SK-N-SH treated with all-trans-retinoic acid at 6 μM for 48 hours (cell line): ENCODE results near the gene DOCK2.

Source experiments
- ATAC-seq: fragments of 200-7000 bp; cut with Tn5 transposase; 3 replicates; pipeline ENCODE4 v1.9.1; 2020; ENCODE audit warnings: mild to moderate bottlenecking, moderate library complexity
- BACH2 ChIP-seq: fragments of 250-450 bp; sonication (Bioruptor Pico); IDR thresholded peaks from 2 replicates; pipeline ENCODE4 v1.9.0; 2021; ENCODE audit warnings: mild to moderate bottlenecking, borderline replicate concordance
- CSDC2 ChIP-seq: fragments of 250-450 bp; sonication (Bioruptor Pico); IDR thresholded peaks from 2 replicates; pipeline ENCODE4 v1.5.0; 2020; ENCODE audit warnings: mild to moderate bottlenecking, moderate library complexity
- ESRRG ChIP-seq: fragments of 250-450 bp; sonication (Bioruptor Pico); IDR thresholded peaks from 2 replicates; pipeline ENCODE4 v1.6.1; 2021; ENCODE audit warnings: mild to moderate bottlenecking
- GLIS3 ChIP-seq: fragments of 250-450 bp; sonication (Bioruptor Pico); IDR thresholded peaks from 2 replicates; pipeline ENCODE4 v1.5.0; 2020; ENCODE audit warnings: mild to moderate bottlenecking, moderate library complexity
- ISL1 ChIP-seq: fragments of 250-450 bp; sonication (Bioruptor Pico); IDR thresholded peaks from 2 replicates; pipeline ENCODE4 v2.1.2; 2022; ENCODE audit warnings: mild to moderate bottlenecking, moderate library complexity
- OSR1 ChIP-seq: fragments of 250-450 bp; sonication (Bioruptor Pico); IDR thresholded peaks from 2 replicates; pipeline ENCODE4 v1.8.0; 2022; ENCODE audit warnings: moderate library complexity, mild to moderate bottlenecking, inconsistent platforms
- PPARA ChIP-seq: fragments of 250-450 bp; sonication (Bioruptor Pico); IDR thresholded peaks from 2 replicates; pipeline ENCODE4 v1.5.0; 2020; ENCODE audit warnings: mild to moderate bottlenecking, borderline replicate concordance
- RARB ChIP-seq: fragments of 250-450 bp; sonication (Bioruptor Pico); IDR thresholded peaks from 2 replicates; pipeline ENCODE4 v1.8.0; 2021; ENCODE audit warnings: mild to moderate bottlenecking, moderate library complexity
- SNAI2 ChIP-seq: fragments of 250-450 bp; sonication (Bioruptor Pico); IDR thresholded peaks from 2 replicates; pipeline ENCODE4 v1.5.0; 2020; ENCODE audit warnings: mild to moderate bottlenecking, moderate library complexity
- TCF4 ChIP-seq: fragments of 250-450 bp; sonication (Bioruptor Pico); IDR thresholded peaks from 2 replicates; pipeline ENCODE4 v1.8.0; 2021; ENCODE audit warnings: mild to moderate bottlenecking, moderate library complexity, borderline replicate concordance
- TOX ChIP-seq: fragments of 250-450 bp; sonication (Bioruptor Pico); IDR thresholded peaks from 2 replicates; pipeline ENCODE4 v1.8.0; 2021; ENCODE audit warnings: mild to moderate bottlenecking, moderate library complexity, borderline replicate concordance
- ZC3H10 ChIP-seq: fragments of 250-450 bp; sonication (Bioruptor Pico); IDR thresholded peaks from 2 replicates; pipeline ENCODE4 v1.5.1; 2021; ENCODE audit warnings: mild to moderate bottlenecking, moderate library complexity
- ZFP3 ChIP-seq: fragments of 250-450 bp; sonication (Bioruptor Pico); IDR thresholded peaks from 2 replicates; pipeline ENCODE4 v1.5.0; 2020; ENCODE audit warnings: mild to moderate bottlenecking, moderate library complexity
- ZFP30 ChIP-seq: fragments of 450-650 bp; formaldehyde crosslinking; IDR thresholded peaks from 2 replicates; pipeline ENCODE4 v1.5.0; 2022; ENCODE audit warnings: mild to moderate bottlenecking, moderate library complexity
- ZNF565 ChIP-seq: fragments of 450-650 bp; formaldehyde crosslinking; conservative IDR thresholded peaks from 2 replicates; pipeline ENCODE4 v1.5.0; 2020; ENCODE audit warnings: low read depth, mild to moderate bottlenecking, moderate library complexity
- ZNF70 ChIP-seq: fragments of 450-650 bp; formaldehyde crosslinking; IDR thresholded peaks from 2 replicates; pipeline ENCODE4 v1.5.0; 2020; ENCODE audit warnings: mild to moderate bottlenecking, moderate library complexity
- ZNF8 ChIP-seq: fragments of 450-650 bp; formaldehyde crosslinking; IDR thresholded peaks from 2 replicates; pipeline ENCODE4 v1.5.0; 2020; ENCODE audit warnings: mild to moderate bottlenecking, moderate library complexity
- TF ChIP-seq, protein P1 (sequence below): fragments of 250-450 bp; sonication (Bioruptor Pico); IDR thresholded peaks from 2 replicates; pipeline ENCODE4 v1.5.1; 2020; ENCODE audit warnings: low read depth, mild to moderate bottlenecking, moderate library complexity
- TF ChIP-seq, protein P2 (sequence below): fragments of 250-450 bp; sonication (Bioruptor Pico); IDR thresholded peaks from 2 replicates; pipeline ENCODE4 v1.5.1; 2021; ENCODE audit warnings: mild to moderate bottlenecking, moderate library complexity
- TF ChIP-seq, protein P3 (sequence below): fragments of 250-450 bp; sonication (Bioruptor Pico); IDR thresholded peaks from 2 replicates; pipeline ENCODE4 v1.8.0; 2021; ENCODE audit warnings: low read depth, mild to moderate bottlenecking, moderate library complexity, borderline replicate concordance
- TF ChIP-seq, protein P4 (sequence below): fragments of 250-450 bp; sonication (Bioruptor Pico); IDR thresholded peaks from 2 replicates; pipeline ENCODE4 v1.5.0; 2020; ENCODE audit warnings: mild to moderate bottlenecking, moderate library complexity
- TF ChIP-seq, protein P5 (sequence below): fragments of 250-450 bp; sonication (Bioruptor Pico); IDR thresholded peaks from 2 replicates; pipeline ENCODE4 v1.8.0; 2020; ENCODE audit warnings: mild to moderate bottlenecking, moderate library complexity, borderline replicate concordance

Gene DOCK2

DNA sequence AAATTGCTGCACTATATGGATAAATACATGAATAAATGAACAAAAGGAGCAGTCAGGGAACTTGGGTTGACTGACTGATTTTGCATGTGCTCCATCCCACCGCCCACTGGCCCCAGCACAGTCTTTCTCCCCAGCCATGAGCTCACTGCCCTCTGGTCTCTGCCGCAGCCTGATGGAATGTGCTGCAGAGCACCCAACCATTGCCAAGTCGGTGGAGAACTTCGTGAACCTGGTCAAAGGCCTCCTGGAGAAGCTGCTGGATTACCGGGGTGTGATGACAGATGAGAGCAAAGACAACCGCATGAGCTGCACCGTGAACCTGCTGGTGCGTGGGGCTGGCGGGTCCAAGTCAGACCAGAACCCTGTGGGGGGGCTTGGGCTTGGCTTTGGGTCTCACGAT lies 397.2 kb downstream of the DOCK2 start:
- TF ChIP-seq BACH2 (CRISPR knock-in tag) (no peak), ZNF70 (CRISPR knock-in tag) (no peak), CSDC2 (CRISPR knock-in tag) (no peak), TOX (CRISPR knock-in tag) (no peak), GLIS3 (CRISPR knock-in tag) (no peak), ZFP3 (CRISPR knock-in tag) (no peak), ZNF8 (CRISPR knock-in tag) (no peak)

DNA sequence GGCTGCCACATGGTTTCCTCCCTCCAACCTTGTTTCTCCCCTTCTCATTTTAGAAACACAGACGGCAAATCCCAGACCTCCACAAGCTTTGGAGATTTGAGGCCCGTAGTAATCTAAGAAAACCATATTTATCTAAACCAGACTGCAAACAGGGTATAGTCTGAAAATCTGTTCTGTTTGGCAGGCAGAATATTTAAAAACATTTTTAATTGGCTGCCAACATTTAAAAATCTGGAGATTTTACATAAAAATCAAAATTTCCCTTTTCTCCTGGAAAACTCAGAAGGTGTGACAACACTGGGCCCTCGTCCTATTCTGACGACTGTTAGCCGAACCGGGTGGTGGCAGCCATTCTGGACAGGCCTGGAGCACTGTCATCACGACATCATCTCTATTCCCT lies 401.2 kb downstream of the DOCK2 start:
- no peak for ATAC-seq
- no peak for TF ChIP-seq CSDC2 (CRISPR knock-in tag)
- no peak for TF ChIP-seq OSR1 (CRISPR knock-in tag)
- TF ChIP-seq TCF4 (CRISPR knock-in tag), result no peak
- no peak for TF ChIP-seq ZFP30 (CRISPR knock-in tag)
- TF ChIP-seq, protein P1, sequence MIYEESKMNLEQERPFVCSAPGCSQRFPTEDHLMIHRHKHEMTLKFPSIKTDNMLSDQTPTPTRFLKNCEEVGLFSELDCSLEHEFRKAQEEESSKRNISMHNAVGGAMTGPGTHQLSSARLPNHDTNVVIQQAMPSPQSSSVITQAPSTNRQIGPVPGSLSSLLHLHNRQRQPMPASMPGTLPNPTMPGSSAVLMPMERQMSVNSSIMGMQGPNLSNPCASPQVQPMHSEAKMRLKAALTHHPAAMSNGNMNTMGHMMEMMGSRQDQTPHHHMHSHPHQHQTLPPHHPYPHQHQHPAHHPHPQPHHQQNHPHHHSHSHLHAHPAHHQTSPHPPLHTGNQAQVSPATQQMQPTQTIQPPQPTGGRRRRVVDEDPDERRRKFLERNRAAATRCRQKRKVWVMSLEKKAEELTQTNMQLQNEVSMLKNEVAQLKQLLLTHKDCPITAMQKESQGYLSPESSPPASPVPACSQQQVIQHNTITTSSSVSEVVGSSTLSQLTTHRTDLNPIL (CRISPR knock-in tag), result no peak
- no peak for TF ChIP-seq GLIS3 (CRISPR knock-in tag)
- TF ChIP-seq RARB (CRISPR knock-in tag), result no peak
- no peak for TF ChIP-seq ZNF70 (CRISPR knock-in tag)
- no peak for TF ChIP-seq BACH2 (CRISPR knock-in tag)
- no peak for TF ChIP-seq ZC3H10 (CRISPR knock-in tag)
- TF ChIP-seq ESRRG, result no peak

More for the DNA sequence above, 397.2 kb downstream of the DOCK2 start:
- no peak for ATAC-seq

DNA sequence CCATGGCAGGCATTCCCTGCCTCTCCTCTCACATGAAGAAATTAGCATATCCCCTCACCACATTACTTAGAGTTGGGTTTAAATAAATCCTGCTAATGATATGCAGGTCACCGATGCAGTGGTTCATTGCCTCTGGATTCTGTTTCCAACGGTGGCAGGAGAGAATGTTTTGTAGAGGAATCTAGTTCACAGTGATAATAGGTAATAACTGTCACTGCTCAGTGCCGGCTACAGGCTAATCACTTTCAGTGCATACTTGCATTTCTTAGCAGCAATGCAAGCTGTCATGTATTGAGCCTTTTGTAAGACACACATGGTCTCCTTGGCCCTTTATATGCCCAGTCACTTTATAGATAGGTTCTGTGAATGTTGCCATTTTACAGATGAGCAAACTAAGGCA lies 402.8 kb downstream of the DOCK2 start:
- TF ChIP-seq, protein P2, sequence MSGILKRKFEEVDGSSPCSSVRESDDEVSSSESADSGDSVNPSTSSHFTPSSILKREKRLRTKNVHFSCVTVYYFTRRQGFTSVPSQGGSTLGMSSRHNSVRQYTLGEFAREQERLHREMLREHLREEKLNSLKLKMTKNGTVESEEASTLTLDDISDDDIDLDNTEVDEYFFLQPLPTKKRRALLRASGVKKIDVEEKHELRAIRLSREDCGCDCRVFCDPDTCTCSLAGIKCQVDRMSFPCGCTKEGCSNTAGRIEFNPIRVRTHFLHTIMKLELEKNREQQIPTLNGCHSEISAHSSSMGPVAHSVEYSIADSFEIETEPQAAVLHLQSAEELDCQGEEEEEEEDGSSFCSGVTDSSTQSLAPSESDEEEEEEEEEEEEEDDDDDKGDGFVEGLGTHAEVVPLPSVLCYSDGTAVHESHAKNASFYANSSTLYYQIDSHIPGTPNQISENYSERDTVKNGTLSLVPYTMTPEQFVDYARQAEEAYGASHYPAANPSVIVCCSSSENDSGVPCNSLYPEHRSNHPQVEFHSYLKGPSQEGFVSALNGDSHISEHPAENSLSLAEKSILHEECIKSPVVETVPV (CRISPR knock-in tag), result no peak
- TF ChIP-seq, protein P1 (CRISPR knock-in tag), result no peak
- no peak for TF ChIP-seq RARB (CRISPR knock-in tag)
- TF ChIP-seq PPARA, result no peak
- TF ChIP-seq, protein P3, sequence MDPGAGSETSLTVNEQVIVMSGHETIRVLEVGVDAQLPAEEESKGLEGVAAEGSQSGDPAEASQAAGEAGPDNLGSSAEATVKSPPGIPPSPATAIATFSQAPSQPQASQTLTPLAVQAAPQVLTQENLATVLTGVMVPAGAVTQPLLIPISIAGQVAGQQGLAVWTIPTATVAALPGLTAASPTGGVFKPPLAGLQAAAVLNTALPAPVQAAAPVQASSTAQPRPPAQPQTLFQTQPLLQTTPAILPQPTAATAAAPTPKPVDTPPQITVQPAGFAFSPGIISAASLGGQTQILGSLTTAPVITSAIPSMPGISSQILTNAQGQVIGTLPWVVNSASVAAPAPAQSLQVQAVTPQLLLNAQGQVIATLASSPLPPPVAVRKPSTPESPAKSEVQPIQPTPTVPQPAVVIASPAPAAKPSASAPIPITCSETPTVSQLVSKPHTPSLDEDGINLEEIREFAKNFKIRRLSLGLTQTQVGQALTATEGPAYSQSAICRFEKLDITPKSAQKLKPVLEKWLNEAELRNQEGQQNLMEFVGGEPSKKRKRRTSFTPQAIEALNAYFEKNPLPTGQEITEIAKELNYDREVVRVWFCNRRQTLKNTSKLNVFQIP, result no peak
- TF ChIP-seq ZFP30 (CRISPR knock-in tag), result no peak
- no peak for TF ChIP-seq TOX (CRISPR knock-in tag)
- TF ChIP-seq ESRRG, result no peak
- no peak for TF ChIP-seq ZFP3 (CRISPR knock-in tag)
- TF ChIP-seq, protein P4, sequence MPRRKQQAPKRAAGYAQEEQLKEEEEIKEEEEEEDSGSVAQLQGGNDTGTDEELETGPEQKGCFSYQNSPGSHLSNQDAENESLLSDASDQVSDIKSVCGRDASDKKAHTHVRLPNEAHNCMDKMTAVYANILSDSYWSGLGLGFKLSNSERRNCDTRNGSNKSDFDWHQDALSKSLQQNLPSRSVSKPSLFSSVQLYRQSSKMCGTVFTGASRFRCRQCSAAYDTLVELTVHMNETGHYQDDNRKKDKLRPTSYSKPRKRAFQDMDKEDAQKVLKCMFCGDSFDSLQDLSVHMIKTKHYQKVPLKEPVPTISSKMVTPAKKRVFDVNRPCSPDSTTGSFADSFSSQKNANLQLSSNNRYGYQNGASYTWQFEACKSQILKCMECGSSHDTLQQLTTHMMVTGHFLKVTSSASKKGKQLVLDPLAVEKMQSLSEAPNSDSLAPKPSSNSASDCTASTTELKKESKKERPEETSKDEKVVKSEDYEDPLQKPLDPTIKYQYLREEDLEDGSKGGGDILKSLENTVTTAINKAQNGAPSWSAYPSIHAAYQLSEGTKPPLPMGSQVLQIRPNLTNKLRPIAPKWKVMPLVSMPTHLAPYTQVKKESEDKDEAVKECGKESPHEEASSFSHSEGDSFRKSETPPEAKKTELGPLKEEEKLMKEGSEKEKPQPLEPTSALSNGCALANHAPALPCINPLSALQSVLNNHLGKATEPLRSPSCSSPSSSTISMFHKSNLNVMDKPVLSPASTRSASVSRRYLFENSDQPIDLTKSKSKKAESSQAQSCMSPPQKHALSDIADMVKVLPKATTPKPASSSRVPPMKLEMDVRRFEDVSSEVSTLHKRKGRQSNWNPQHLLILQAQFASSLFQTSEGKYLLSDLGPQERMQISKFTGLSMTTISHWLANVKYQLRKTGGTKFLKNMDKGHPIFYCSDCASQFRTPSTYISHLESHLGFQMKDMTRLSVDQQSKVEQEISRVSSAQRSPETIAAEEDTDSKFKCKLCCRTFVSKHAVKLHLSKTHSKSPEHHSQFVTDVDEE (CRISPR knock-in tag), result no peak
- no peak for TF ChIP-seq TCF4 (CRISPR knock-in tag)
- no peak for TF ChIP-seq ZNF565 (CRISPR knock-in tag)
- TF ChIP-seq OSR1 (CRISPR knock-in tag), result no peak
- no peak for TF ChIP-seq SNAI2
- no peak for TF ChIP-seq ISL1 (CRISPR knock-in tag)
- TF ChIP-seq, protein P5, sequence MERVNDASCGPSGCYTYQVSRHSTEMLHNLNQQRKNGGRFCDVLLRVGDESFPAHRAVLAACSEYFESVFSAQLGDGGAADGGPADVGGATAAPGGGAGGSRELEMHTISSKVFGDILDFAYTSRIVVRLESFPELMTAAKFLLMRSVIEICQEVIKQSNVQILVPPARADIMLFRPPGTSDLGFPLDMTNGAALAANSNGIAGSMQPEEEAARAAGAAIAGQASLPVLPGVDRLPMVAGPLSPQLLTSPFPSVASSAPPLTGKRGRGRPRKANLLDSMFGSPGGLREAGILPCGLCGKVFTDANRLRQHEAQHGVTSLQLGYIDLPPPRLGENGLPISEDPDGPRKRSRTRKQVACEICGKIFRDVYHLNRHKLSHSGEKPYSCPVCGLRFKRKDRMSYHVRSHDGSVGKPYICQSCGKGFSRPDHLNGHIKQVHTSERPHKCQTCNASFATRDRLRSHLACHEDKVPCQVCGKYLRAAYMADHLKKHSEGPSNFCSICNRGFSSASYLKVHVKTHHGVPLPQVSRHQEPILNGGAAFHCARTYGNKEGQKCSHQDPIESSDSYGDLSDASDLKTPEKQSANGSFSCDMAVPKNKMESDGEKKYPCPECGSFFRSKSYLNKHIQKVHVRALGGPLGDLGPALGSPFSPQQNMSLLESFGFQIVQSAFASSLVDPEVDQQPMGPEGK, result no peak
- TF ChIP-seq ZNF8 (CRISPR knock-in tag), result no peak
- ATAC-seq, result no peak
